SK-N-SH (cell line): ENCODE results near the gene MARK3. TPM values are rescaled to one million over a fixed set of nuclear protein-coding genes. Genes with fewer than 3 reads are reported as not detected.

ENCODE experiments used
- CTCF ChIA-PET: fragments of 300-600, 350-600 bp; formaldehyde crosslinking; extraction: SDS; loops from one replicate; lab custom pipeline; 2021; lab: Yijun Ruan, JAX
- POLR2A ChIA-PET: fragments of 350-600 bp; sonication (Branson Sonifier 250); formaldehyde crosslinking; extraction: SDS; loops from one replicate; lab custom pipeline; 2020; ENCODE audit warnings: antibody characterized with exemption, inconsistent platforms; lab: Yijun Ruan, JAX
- DNase-seq: peaks from one replicate; pipeline ENCODE4 v3.0.0; 2012
- H2AFZ ChIP-seq: fragments of 200-600 bp; sonication (generic); 2 replicates; pipeline ENCODE4 v1.8.1; 2016; ENCODE audit warnings: antibody characterized with exemption, mild to moderate bottlenecking, low read depth
- H3F3A ChIP-seq: fragments of 200-600 bp; sonication (generic); replicated peaks from 2 replicates; pipeline ENCODE3; 2016; ENCODE audit warnings: antibody characterized with exemption, mild to moderate bottlenecking; ENCODE audit not compliant: insufficient read depth
- H3K27ac ChIP-seq, 2 experiments: fragments of 200-500 bp in 1 of 2; fragments of 200-600 bp in 1 of 2; sonication (Bioruptor generic) in 1 of 2; sonication (generic), shearing (Covaris generic) in 1 of 2; 2 replicates each; pipeline versions ENCODE4 v1.5.1 to v1.6.1; 2014 to 2016; ENCODE audit warnings: low read depth in 2 of 2, inconsistent platforms in 1 of 2, low read length in 1 of 2, mild to moderate bottlenecking in 1 of 2, mixed read lengths in 1 of 2
- H3K27me3 ChIP-seq: fragments of 200-600 bp; sonication (generic), shearing (Covaris generic); 2 replicates; pipeline ENCODE4 v1.6.1; 2016; ENCODE audit warnings: mixed run types; ENCODE audit not compliant: insufficient read depth
- H3K36me3 ChIP-seq, 2 experiments: fragments of 200-500 bp in 1 of 2; fragments of 200-600 bp in 1 of 2; sonication (Bioruptor generic) in 1 of 2; sonication (generic) in 1 of 2; replicated peaks in 1 of 2; 2 replicates each; pipeline versions ENCODE3 to v1.5.1; 2014 to 2016; ENCODE audit warnings: low read length in 1 of 2, mild to moderate bottlenecking in 1 of 2; ENCODE audit not compliant: insufficient read depth in 2 of 2, control insufficient read depth in 1 of 2
- H3K4me1 ChIP-seq, 2 experiments: fragments of 200-500 bp in 1 of 2; fragments of 200-600 bp in 1 of 2; sonication (Bioruptor generic) in 1 of 2; sonication (generic), shearing (Covaris generic) in 1 of 2; 2 replicates each; pipeline versions ENCODE4 v1.5.1 to v1.6.1; 2014 to 2016; ENCODE audit warnings: low read depth in 1 of 2, low read length in 1 of 2, mixed run types in 1 of 2; ENCODE audit not compliant: insufficient read depth in 2 of 2, control insufficient read depth in 1 of 2
- H3K4me2 ChIP-seq: fragments of 200-600 bp; sonication (generic), shearing (Covaris generic); 2 replicates; pipeline ENCODE4 v1.6.1; 2017; ENCODE audit warnings: mixed run types
- H3K4me3 ChIP-seq, 2 experiments: fragments of 200-500 bp in 1 of 2; fragments of 200-600 bp in 1 of 2; sonication (Bioruptor generic) in 1 of 2; sonication (generic), shearing (Covaris generic) in 1 of 2; 2 replicates each; pipeline versions ENCODE4 v1.5.1 to v1.8.1; 2014 to 2016; ENCODE audit warnings: low read depth in 2 of 2, inconsistent platforms in 1 of 2, low read length in 1 of 2, mild to moderate bottlenecking in 1 of 2, mixed read lengths in 1 of 2, moderate library complexity in 1 of 2
- H3K79me2 ChIP-seq: fragments of 200-600 bp; sonication (generic); 2 replicates; pipeline ENCODE4 v1.8.1; 2017; ENCODE audit warnings: mild to moderate bottlenecking; ENCODE audit not compliant: insufficient read depth
- H3K9ac ChIP-seq: fragments of 200-600 bp; sonication (generic); 2 replicates; pipeline ENCODE4 v1.6.1; 2017; ENCODE audit warnings: mixed run types
- H3K9me2 ChIP-seq: fragments of 200-600 bp; sonication (generic); 2 replicates; pipeline ENCODE4 v1.6.1; 2017; ENCODE audit warnings: mixed run types
- H3K9me3 ChIP-seq: fragments of 200-600 bp; sonication (generic); 2 replicates; pipeline ENCODE4 v1.6.1; 2017; ENCODE audit warnings: mixed run types, mild to moderate bottlenecking, moderate library complexity
- H4K20me1 ChIP-seq: fragments of 200-600 bp; sonication (generic); 2 replicates; pipeline ENCODE4 v1.6.1; 2017; ENCODE audit warnings: mild to moderate bottlenecking, mixed run types; ENCODE audit not compliant: insufficient read depth
- ELF1 ChIP-seq: IDR thresholded peaks from 2 replicates; pipeline ENCODE4 v1.4.0; 2012
- EP300 ChIP-seq, 2 experiments: IDR thresholded peaks; 2 replicates each; pipeline versions ENCODE4 v1.4.0 to v1.6.1; 2012; ENCODE audit warnings: borderline replicate concordance in 1 of 2, low read depth in 1 of 2, low read length in 1 of 2
- FOSL2 ChIP-seq: IDR thresholded peaks from 2 replicates; pipeline ENCODE4 v1.4.0; 2012; ENCODE audit warnings: low read depth, mild to moderate bottlenecking, moderate library complexity, borderline replicate concordance
- FOXJ3 ChIP-seq: sonication (generic); formaldehyde crosslinking; IDR thresholded peaks from 2 replicates; pipeline ENCODE4 v1.5.1; 2020; ENCODE audit warnings: mild to moderate bottlenecking, missing genetic modification reagents
- POLR2AphosphoS5 ChIP-seq: IDR thresholded peaks from 2 replicates; pipeline ENCODE4 v1.6.1; 2012; ENCODE audit warnings: low read depth, low read length
- RAD21 ChIP-seq: IDR thresholded peaks from 2 replicates; pipeline ENCODE4 v1.6.1; 2012; ENCODE audit warnings: mild to moderate bottlenecking, low read length
- WGBS: methylation state at CpG from one replicate; pipeline ENCODE4 v1.1.6; 2017; ENCODE audit warnings: low lambda C conversion rate; 5-methylcytosine and 5-hydroxymethylcytosine counted together
- polyA plus RNA-seq, 3 experiments: library from polyadenylated mRNA; depleted of rRNA; stranded (reverse); fragments of >200 nt; gene quantifications; 2 replicates each; pipeline ENCODE4 v1.2.3, GENCODE V29; 2012
- TF ChIP-seq, protein P1 (sequence below): fragments of 200-600 bp; sonication (generic); IDR thresholded peaks from 2 replicates; pipeline ENCODE4 v1.6.1; 2017; ENCODE audit warnings: antibody characterized with exemption, mild to moderate bottlenecking, moderate library complexity
- TF ChIP-seq, protein P2 (sequence below): IDR thresholded peaks from 2 replicates; pipeline ENCODE4; 2012
- TF ChIP-seq, protein P3 (sequence below): IDR thresholded peaks from 2 replicates; pipeline ENCODE4 v1.4.0; 2012; ENCODE audit warnings: low read depth, borderline replicate concordance
- TF ChIP-seq, protein P4 (sequence below): fragments of 150-350 bp; IDR thresholded peaks from 2 replicates; pipeline ENCODE4 v1.6.1; 2017; ENCODE audit warnings: antibody characterized with exemption, low read length, low read depth, borderline replicate concordance

The MARK3 gene
- polyA plus RNA-seq, 1 of the 3 experiments (the other 2 are of a cell fraction) = 73.4 TPM

DNA sequence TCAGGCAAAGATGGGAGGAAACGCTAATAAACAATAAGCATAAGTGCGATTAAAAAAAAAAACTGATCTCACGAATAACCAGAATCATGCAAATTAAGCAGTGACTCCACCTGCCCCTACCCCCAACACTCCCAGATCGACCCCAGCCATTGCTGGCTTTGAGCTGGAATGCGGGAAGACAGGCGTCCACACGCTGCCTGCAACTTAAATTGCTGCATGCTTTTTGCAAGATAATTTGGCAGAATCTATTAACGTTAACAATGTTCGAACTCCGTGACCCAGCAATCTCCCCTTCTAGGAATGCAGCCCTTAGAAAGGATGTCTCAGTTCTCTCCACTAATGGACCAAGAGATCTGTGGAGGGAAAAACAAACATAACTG is 138.3 kb downstream of the MARK3 start:
- no peak overlapping the region for H2AFZ ChIP-seq
- H3K9me2 ChIP-seq = no peaks in the 10 kb centered on the region
- peaks cover 8% of the 10 kb centered on the region for H3F3A ChIP-seq
- WGBS = 80% methylated on average over 10 of the region's 10 CpGs
- H3K79me2 ChIP-seq = peaks cover under 1% of the 10 kb centered on the region; the same call in 1 of the 2 replicates
- no peaks in the 10 kb centered on the region for H3K9me3 ChIP-seq
- no peak overlapping the region; a peak in 2 of 4 replicates for H3K4me3 ChIP-seq
- DNase-seq = no peak
- no peak for TF ChIP-seq FOSL2
- no peak for TF ChIP-seq EP300 (IDR thresholded peaks at IDR 0.05; ENCODE audit: borderline replicate concordance in 1 of 2, low read depth in 1 of 2, low read length in 1 of 2)
- TF ChIP-seq, protein P1, sequence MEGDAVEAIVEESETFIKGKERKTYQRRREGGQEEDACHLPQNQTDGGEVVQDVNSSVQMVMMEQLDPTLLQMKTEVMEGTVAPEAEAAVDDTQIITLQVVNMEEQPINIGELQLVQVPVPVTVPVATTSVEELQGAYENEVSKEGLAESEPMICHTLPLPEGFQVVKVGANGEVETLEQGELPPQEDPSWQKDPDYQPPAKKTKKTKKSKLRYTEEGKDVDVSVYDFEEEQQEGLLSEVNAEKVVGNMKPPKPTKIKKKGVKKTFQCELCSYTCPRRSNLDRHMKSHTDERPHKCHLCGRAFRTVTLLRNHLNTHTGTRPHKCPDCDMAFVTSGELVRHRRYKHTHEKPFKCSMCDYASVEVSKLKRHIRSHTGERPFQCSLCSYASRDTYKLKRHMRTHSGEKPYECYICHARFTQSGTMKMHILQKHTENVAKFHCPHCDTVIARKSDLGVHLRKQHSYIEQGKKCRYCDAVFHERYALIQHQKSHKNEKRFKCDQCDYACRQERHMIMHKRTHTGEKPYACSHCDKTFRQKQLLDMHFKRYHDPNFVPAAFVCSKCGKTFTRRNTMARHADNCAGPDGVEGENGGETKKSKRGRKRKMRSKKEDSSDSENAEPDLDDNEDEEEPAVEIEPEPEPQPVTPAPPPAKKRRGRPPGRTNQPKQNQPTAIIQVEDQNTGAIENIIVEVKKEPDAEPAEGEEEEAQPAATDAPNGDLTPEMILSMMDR = no peak
- TF ChIP-seq, protein P2, sequence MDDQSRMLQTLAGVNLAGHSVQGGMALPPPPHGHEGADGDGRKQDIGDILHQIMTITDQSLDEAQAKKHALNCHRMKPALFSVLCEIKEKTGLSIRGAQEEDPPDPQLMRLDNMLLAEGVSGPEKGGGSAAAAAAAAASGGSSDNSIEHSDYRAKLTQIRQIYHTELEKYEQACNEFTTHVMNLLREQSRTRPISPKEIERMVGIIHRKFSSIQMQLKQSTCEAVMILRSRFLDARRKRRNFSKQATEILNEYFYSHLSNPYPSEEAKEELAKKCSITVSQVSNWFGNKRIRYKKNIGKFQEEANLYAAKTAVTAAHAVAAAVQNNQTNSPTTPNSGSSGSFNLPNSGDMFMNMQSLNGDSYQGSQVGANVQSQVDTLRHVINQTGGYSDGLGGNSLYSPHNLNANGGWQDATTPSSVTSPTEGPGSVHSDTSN = no peak
- TF ChIP-seq FOXJ3 (CRISPR knock-in tag) = no peak
- TF ChIP-seq RAD21 = no peak
- no peak for TF ChIP-seq POLR2AphosphoS5
- TF ChIP-seq, protein P3, sequence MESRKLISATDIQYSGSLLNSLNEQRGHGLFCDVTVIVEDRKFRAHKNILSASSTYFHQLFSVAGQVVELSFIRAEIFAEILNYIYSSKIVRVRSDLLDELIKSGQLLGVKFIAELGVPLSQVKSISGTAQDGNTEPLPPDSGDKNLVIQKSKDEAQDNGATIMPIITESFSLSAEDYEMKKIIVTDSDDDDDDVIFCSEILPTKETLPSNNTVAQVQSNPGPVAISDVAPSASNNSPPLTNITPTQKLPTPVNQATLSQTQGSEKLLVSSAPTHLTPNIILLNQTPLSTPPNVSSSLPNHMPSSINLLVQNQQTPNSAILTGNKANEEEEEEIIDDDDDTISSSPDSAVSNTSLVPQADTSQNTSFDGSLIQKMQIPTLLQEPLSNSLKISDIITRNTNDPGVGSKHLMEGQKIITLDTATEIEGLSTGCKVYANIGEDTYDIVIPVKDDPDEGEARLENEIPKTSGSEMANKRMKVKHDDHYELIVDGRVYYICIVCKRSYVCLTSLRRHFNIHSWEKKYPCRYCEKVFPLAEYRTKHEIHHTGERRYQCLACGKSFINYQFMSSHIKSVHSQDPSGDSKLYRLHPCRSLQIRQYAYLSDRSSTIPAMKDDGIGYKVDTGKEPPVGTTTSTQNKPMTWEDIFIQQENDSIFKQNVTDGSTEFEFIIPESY = no peak
- TF ChIP-seq ELF1 = no peak
- TF ChIP-seq, protein P4, sequence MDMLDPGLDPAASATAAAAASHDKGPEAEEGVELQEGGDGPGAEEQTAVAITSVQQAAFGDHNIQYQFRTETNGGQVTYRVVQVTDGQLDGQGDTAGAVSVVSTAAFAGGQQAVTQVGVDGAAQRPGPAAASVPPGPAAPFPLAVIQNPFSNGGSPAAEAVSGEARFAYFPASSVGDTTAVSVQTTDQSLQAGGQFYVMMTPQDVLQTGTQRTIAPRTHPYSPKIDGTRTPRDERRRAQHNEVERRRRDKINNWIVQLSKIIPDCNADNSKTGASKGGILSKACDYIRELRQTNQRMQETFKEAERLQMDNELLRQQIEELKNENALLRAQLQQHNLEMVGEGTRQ = no peak
- TF ChIP-seq, all 33 proteins: peak for 0
- ChIA-PET POLR2A (interaction anchor here (3.5 kb wide), 1 partner anchor 19 kb away, joined by 19 read pairs; no protein-coding TSS in a partner anchor), CTCF (interaction anchor here (1.6 to 9.6 kb wide), 3 partner anchors 19 to 26 kb away, joined by 4 to 194 read pairs (median 7); no protein-coding TSS in a partner anchor)
- Histone ChIP-seq H3K27ac (no peak overlapping the region), H3K4me2 (no peak overlapping the region), H4K20me1 (no peaks in the 10 kb centered on the region), H3K9ac (no peak overlapping the region), H3K36me3 (peaks cover 0 to 4% of the 10 kb centered on the region in 2 experiments), H3K27me3 (peaks cover 16% of the 10 kb centered on the region), H3K4me1 (peaks cover 9 to 21% of the 10 kb centered on the region in 2 experiments; a peak in 1 of 4 replicates)
